Testis (tissue), 3 donors: ENCODE data around the gene ZNF335. TPM values are rescaled to one million over a fixed set of nuclear protein-coding genes. Genes with fewer than 3 reads are reported as not detected.

Source experiments
- DNase-seq: peaks from one replicate; pipeline ENCODE4 v3.0.0-alpha.2; 2019
- H3K27ac ChIP-seq, 2 donors: fragments of 200-600 bp; sonication (generic); one replicate each; pipeline ENCODE4 v1.5.1; 2019
- H3K27me3 ChIP-seq: fragments of 200-600 bp; sonication (generic); one replicate; pipeline ENCODE4 v1.5.1; 2019
- H3K36me3 ChIP-seq: fragments of 200-600 bp; sonication (generic); one replicate; pipeline ENCODE4 v1.5.1; 2017; ENCODE audit warnings: low read depth; ENCODE audit errors: missing control alignments
- H3K4me1 ChIP-seq: fragments of 200-600 bp; sonication (generic); one replicate; pipeline ENCODE4 v1.5.1; 2019
- H3K4me3 ChIP-seq, 2 donors: fragments of 200-600 bp; sonication (generic); one replicate each; pipeline ENCODE4 v1.5.1; 2017 to 2019
- H3K9me3 ChIP-seq: fragments of 200-600 bp; sonication (generic); one replicate; pipeline ENCODE4 v1.5.1; 2017
- CTCF ChIP-seq, 3 experiments: fragments of 450-650 bp in 2 of 3; fragments of 200-600 bp in 1 of 3; sonication (generic) in 1 of 3; IDR thresholded peaks; one replicate each; pipeline ENCODE4 v1.5.1; 2016 to 2019; ENCODE audit warnings: antibody characterized with exemption in 3 of 3, mild to moderate bottlenecking in 2 of 3, moderate library complexity in 1 of 3
- POLR2A ChIP-seq: fragments of 450-650 bp; IDR thresholded peaks from one replicate; pipeline ENCODE4 v1.6.1; 2017; ENCODE audit warnings: antibody characterized with exemption, mild to moderate bottlenecking, moderate library complexity
- WGBS, 2 donors: methylation state at CpG; one replicate each; pipeline ENCODE4 v1.1.5; 2018; 5-methylcytosine and 5-hydroxymethylcytosine counted together
- intact Hi-C: fragments of 100-400 bp; cut with DNase I; formaldehyde crosslinking; loops from one replicate; pipeline ENCODE4 v1.15.1; 2023; ENCODE audit warnings: low total_unique reads
- polyA plus RNA-seq: library from polyadenylated mRNA; stranded (reverse); fragments of 350-450 nt; fragmentation: Illumina TruSeq; extraction: RNeasy Lipid Tissue Mini Kit (QIAGEN cat#74804); gene quantifications from one replicate; pipeline ENCODE4 v1.2.3, GENCODE V29; 2014; ENCODE audit warnings: low read depth, low replicate concordance; ENCODE audit not compliant: insufficient read depth
- total RNA-seq, 2 donors: library from RNA; depleted of rRNA; stranded (reverse); fragments of >200 nt; gene quantifications; one replicate each; pipeline ENCODE4 v1.2.3, GENCODE V29; 2016

Gene ZNF335
- total and polyA plus RNA-seq, 3 donors from 2014 or later = 25.3 to 53.5 (median 50.5) TPM

GRCh38 chr20:46012921-46013320 lies 40.9 kb upstream of the ZNF335 start:
- no peaks in the 10 kb centered on the region for H3K36me3 ChIP-seq
- DNase-seq = no peak
- H3K4me3 ChIP-seq = peak overlapping the region in 1 of 2 donors; percentile 47
- no peak overlapping the region for H3K27ac ChIP-seq
- H3K4me1 ChIP-seq = peaks cover 7% of the 10 kb centered on the region
- 37 to 53% methylated on average over 10 of the region's 10 CpGs for WGBS, 2 donors
- peaks cover 6% of the 10 kb centered on the region for H3K27me3 ChIP-seq
- intact Hi-C loops = no loop called here
- H3K9me3 ChIP-seq = no peaks in the 10 kb centered on the region
- TF ChIP-seq POLR2A (no peak), CTCF (IDR thresholded peaks at IDR 0.05) (no peak)

- Histone ChIP-seq H3K36me3 (no peaks in the 10 kb centered on the region), H3K27me3 (peaks cover 6% of the 10 kb centered on the region), H3K27ac (no peak overlapping the region), H3K4me1 (peaks cover 10% of the 10 kb centered on the region), H3K4me3 (no peak overlapping the region), H3K9me3 (no peaks in the 10 kb centered on the region)
- TF ChIP-seq CTCF (IDR thresholded peaks at IDR 0.05) (peak in 2 of 3 experiments; percentile 13 to 35), POLR2A (no peak)
- 9 to 14% methylated on average over 47 to 49 of the region's 57 CpGs for WGBS, 2 donors
- intact Hi-C loops = no loop called here
- peak; percentile 81 for DNase-seq
These were observed 39.9 kb upstream of the ZNF335 start for GRCh38 chr20:46011631-46012482.

GRCh38 chr20:46010491-46011391 lies 38.7 kb upstream of the ZNF335 start:
- WGBS, 2 donors = 7 to 9% methylated on average over 52 to 74 of the region's 74 CpGs
- intact Hi-C loops = no loop called here
- no peak for DNase-seq
- Histone ChIP-seq H3K36me3 (no peaks in the 10 kb centered on the region), H3K9me3 (no peaks in the 10 kb centered on the region), H3K27ac (no peak overlapping the region), H3K4me1 (peaks cover 10% of the 10 kb centered on the region), H3K4me3 (no peak overlapping the region), H3K27me3 (peaks cover 6% of the 10 kb centered on the region)
- TF ChIP-seq CTCF (IDR thresholded peaks at IDR 0.05) (no peak), POLR2A (no peak)

GRCh38 chr20:46009816-46010215 lies 37.8 kb upstream of the ZNF335 start:
- WGBS, 2 donors = 42 to 57% methylated on average over 13 to 20 of the region's 20 CpGs
- intact Hi-C loops = no loop called here

More at GRCh38 chr20:46009816-46010215, 37.8 kb upstream of the ZNF335 start:
- peaks cover 6% of the 10 kb centered on the region for H3K27me3 ChIP-seq
- no peak for DNase-seq
- H3K4me1 ChIP-seq = peaks cover 6% of the 10 kb centered on the region
- H3K4me3 ChIP-seq = no peak overlapping the region
- no peaks in the 10 kb centered on the region for H3K9me3 ChIP-seq
- H3K27ac ChIP-seq = no peak overlapping the region
- TF ChIP-seq POLR2A (no peak), CTCF (IDR thresholded peaks at IDR 0.05) (no peak)
- H3K36me3 ChIP-seq = no peaks in the 10 kb centered on the region
